HL-60 (cell line): ENCODE data around the gene ARID5B.
"Not testable (repeated sequence)": the region's sequence is repeated elsewhere in the genome, so short reads cannot be mapped to it uniquely, and the experiment has no call there.

ENCODE experiments used
- DNase-seq, 2 experiments: peaks; one replicate each; pipeline ENCODE4 v3.0.0-alpha.2; 2010 to 2020; ENCODE audit warnings: low read depth in 1 of 2, low spot score in 1 of 2
- H3K27ac ChIP-seq: fragments of 250-450 bp; sonication (Bioruptor Pico); replicated peaks from 2 replicates; pipeline ENCODE4 v1.5.1; 2020; ENCODE audit warnings: mild to moderate bottlenecking, moderate library complexity
- H3K27me3 ChIP-seq: fragments of 250-450 bp; sonication (Bioruptor Pico); 2 replicates; pipeline ENCODE4 v1.5.1; 2021; ENCODE audit warnings: mild to moderate bottlenecking, moderate library complexity; ENCODE audit not compliant: insufficient read depth, poor library complexity, severe bottlenecking
- H3K4me3 ChIP-seq: replicated peaks from 2 replicates; pipeline ENCODE4 v1.5.1; 2011; ENCODE audit warnings: mild to moderate bottlenecking, control low read depth, low read length; ENCODE audit not compliant: insufficient read depth
- CTCF ChIP-seq: IDR thresholded peaks from one replicate; pipeline ENCODE4 v1.5.1; 2011; ENCODE audit warnings: low read length, control low read depth, inconsistent platforms; ENCODE audit not compliant: insufficient read depth
- GABPA ChIP-seq: IDR thresholded peaks from 2 replicates; pipeline ENCODE4 v1.6.1; 2012; ENCODE audit warnings: low read depth
- POLR2AphosphoS5 ChIP-seq: IDR thresholded peaks from 2 replicates; pipeline ENCODE4 v1.6.1; 2012; ENCODE audit warnings: low read depth
- REST ChIP-seq: IDR thresholded peaks from 2 replicates; pipeline ENCODE4 v1.6.1; 2012; ENCODE audit warnings: low read depth; ENCODE audit not compliant: insufficient replicate concordance
- SPI1 ChIP-seq: IDR thresholded peaks from 2 replicates; pipeline ENCODE4 v1.6.1; 2012; ENCODE audit warnings: low read depth, mild to moderate bottlenecking, borderline replicate concordance

Gene ARID5B

GRCh38 chr10:61863981-61864380, 37.5 kb upstream of the ARID5B start:
- peaks cover 5% of the 10 kb centered on the region for H3K27me3 ChIP-seq
- H3K27ac ChIP-seq: no peak overlapping the region

GRCh38 chr10:61866700-61867368, 34.7 kb upstream of the ARID5B start:
- TF ChIP-seq CTCF (no peak), POLR2AphosphoS5 (no peak), GABPA (no peak), REST (no peak), SPI1 (no peak)

More at GRCh38 chr10:61863981-61864380, 37.5 kb upstream of the ARID5B start:
- TF ChIP-seq SPI1 (no peak), CTCF (no peak), REST (no peak), GABPA (no peak), POLR2AphosphoS5 (no peak)
- no peak for DNase-seq
- H3K4me3 ChIP-seq: no peak overlapping the region

GRCh38 chr10:61867374-61867773, 34.1 kb upstream of the ARID5B start:
- not testable (repeated sequence) for DNase-seq, H3K4me3 ChIP-seq, H3K27me3 ChIP-seq, H3K27ac ChIP-seq

More at GRCh38 chr10:61866700-61867368, 34.7 kb upstream of the ARID5B start:
- H3K27ac ChIP-seq: no peak overlapping the region
- DNase-seq: no peak
- H3K4me3 ChIP-seq: no peak overlapping the region
- peaks cover 10% of the 10 kb centered on the region for H3K27me3 ChIP-seq

- not testable (repeated sequence) for H3K27ac ChIP-seq, DNase-seq, H3K27me3 ChIP-seq, H3K4me3 ChIP-seq
Observed at GRCh38 chr10:61867817-61868216, 33.7 kb upstream of the ARID5B start.

- no peak overlapping the region for H3K4me3 ChIP-seq
- no peak for DNase-seq
- no peak overlapping the region for H3K27ac ChIP-seq
- TF ChIP-seq CTCF (no peak), POLR2AphosphoS5 (no peak), SPI1 (no peak), REST (no peak), GABPA (no peak)
- H3K27me3 ChIP-seq: peaks cover 10% of the 10 kb centered on the region
Observed at GRCh38 chr10:61869041-61869675, 32.3 kb upstream of the ARID5B start.
